ENCODE data around the gene A4GNT.
A peak's percentile ranks its signal among the peaks of the same experiment; 100 is the strongest.
"Not testable (repeated sequence)": the region's sequence is repeated elsewhere in the genome, so short reads cannot be mapped to it uniquely, and the experiment has no call there.

Gene A4GNT

GRCh38 chr3:138119423-138119766, 12.8 kb downstream of the A4GNT start:
- DNase-seq (ENCODE audit: low read depth, low spot score) = no peak

- DNase-seq (ENCODE audit: low read depth, low spot score) = peak; percentile 86
These were observed 13.4 kb downstream of the A4GNT start for GRCh38 chr3:138118612-138119422.

- DNase-seq (ENCODE audit: low read depth, low spot score) = peak; percentile 87
These were observed 16.9 kb downstream of the A4GNT start, which contains the start of gene DZIP1L for GRCh38 chr3:138114988-138115971. DZIP1L (minus strand) TSS chr3:138115608; CDS start chr3:138103971, 11,637 bp downstream.

- no peak for DNase-seq (ENCODE audit: low read depth, low spot score)
These were observed 17.7 kb downstream of the A4GNT start for GRCh38 chr3:138114431-138114918.

- peak; percentile 78 for DNase-seq (ENCODE audit: low read depth, low spot score)
These were observed 18.9 kb downstream of the A4GNT start for GRCh38 chr3:138113326-138113725.

- no peak for DNase-seq (ENCODE audit: low read depth, low spot score)
These were observed 19.8 kb downstream of the A4GNT start for GRCh38 chr3:138112362-138112761.

- DNase-seq (ENCODE audit: low read depth, low spot score) = no peak
These were observed 26.6 kb downstream of the A4GNT start for GRCh38 chr3:138105598-138105997.

GRCh38 chr3:138103466-138103865, 28.7 kb downstream of the A4GNT start:
- no peak for DNase-seq (ENCODE audit: low read depth, low spot score)

- DNase-seq (ENCODE audit: low read depth, low spot score) = not testable (repeated sequence)
These were observed 30.7 kb downstream of the A4GNT start for GRCh38 chr3:138101351-138101940.

- DNase-seq (ENCODE audit: low read depth, low spot score) = no peak
These were observed 32.8 kb downstream of the A4GNT start for GRCh38 chr3:138099417-138099816.

GRCh38 chr3:138097192-138098172, 34.7 kb downstream of the A4GNT start:
- DNase-seq (ENCODE audit: low read depth, low spot score) = no peak

GRCh38 chr3:138093721-138094120, 38.5 kb downstream of the A4GNT start:
- DNase-seq (ENCODE audit: low read depth, low spot score) = peak; percentile 28

GRCh38 chr3:138092023-138092422, 40.2 kb downstream of the A4GNT start:
- DNase-seq (ENCODE audit: low read depth, low spot score) = peak; percentile 26

GRCh38 chr3:138089091-138089490, 43.1 kb downstream of the A4GNT start:
- DNase-seq (ENCODE audit: low read depth, low spot score) = peak; percentile 14

- DNase-seq (ENCODE audit: low read depth, low spot score) = not testable (repeated sequence)
These were observed 46.4 kb downstream of the A4GNT start for GRCh38 chr3:138085745-138086144.

- DNase-seq (ENCODE audit: low read depth, low spot score) = no peak
These were observed 48.0 kb downstream of the A4GNT start for GRCh38 chr3:138084196-138084595.

GRCh38 chr3:138082992-138083386, 49.2 kb downstream of the A4GNT start:
- DNase-seq (ENCODE audit: low read depth, low spot score) = peak; percentile 45

GRCh38 chr3:138082085-138082991, 49.9 kb downstream of the A4GNT start:
- peak; percentile 90 for DNase-seq (ENCODE audit: low read depth, low spot score)

GRCh38 chr3:138081371-138082084, 50.7 kb downstream of the A4GNT start:
- no peak for DNase-seq (ENCODE audit: low read depth, low spot score)

All from astrocyte of the hippocampus (primary cell).